Fibroblast of lung (primary cell): ENCODE data around the gene TAF3. TPM values are rescaled to one million over a fixed set of nuclear protein-coding genes. Genes with fewer than 3 reads are reported as not detected.

Source experiments
- DNase-seq, 2 donors: peaks; one replicate each; pipeline versions ENCODE4 v3.0.0 to v3.0.0-alpha.2; 2010; ENCODE audit warnings: low read depth in 2 of 2
- H2AFZ ChIP-seq: 2 replicates; pipeline ENCODE4 v1.5.1; 2012; ENCODE audit warnings: low read length, control low read depth, inconsistent platforms
- H3K27ac ChIP-seq: 2 replicates; pipeline ENCODE4 v1.5.1; 2011; ENCODE audit warnings: low read length, control low read depth; ENCODE audit not compliant: insufficient read depth
- H3K27me3 ChIP-seq: 2 replicates; pipeline ENCODE4 v1.5.1; 2011; ENCODE audit warnings: mild to moderate bottlenecking, low read length; ENCODE audit not compliant: control insufficient read depth, insufficient read depth
- H3K36me3 ChIP-seq: 2 replicates; pipeline ENCODE4 v1.5.1; 2011; ENCODE audit warnings: low read length; ENCODE audit not compliant: control insufficient read depth, insufficient read depth
- H3K4me1 ChIP-seq: 2 replicates; pipeline ENCODE4 v1.5.1; 2011; ENCODE audit warnings: low read length; ENCODE audit not compliant: control insufficient read depth, insufficient read depth; ENCODE audit errors: extremely low read depth
- H3K4me2 ChIP-seq: 2 replicates; pipeline ENCODE4 v1.5.1; 2011; ENCODE audit warnings: low read length, control low read depth; ENCODE audit not compliant: insufficient read depth; ENCODE audit errors: extremely low read depth
- H3K4me3 ChIP-seq, 4 experiments: fragments of 200-600 bp in 1 of 4; sonication (generic) in 1 of 4; replicated peaks in 1 of 4; 2 replicates each; pipeline ENCODE4 v1.5.1; 2011 to 2016; ENCODE audit warnings: low read length in 4 of 4, low read depth in 3 of 4, mild to moderate bottlenecking in 3 of 4, control low read depth in 2 of 4, inconsistent platforms in 1 of 4, mixed read lengths in 1 of 4; ENCODE audit not compliant: insufficient read depth in 1 of 4; ENCODE audit errors: control extremely low read depth in 1 of 4
- H3K79me2 ChIP-seq: 2 replicates; pipeline ENCODE4 v1.5.1; 2012; ENCODE audit warnings: mild to moderate bottlenecking, low read length, inconsistent platforms; ENCODE audit not compliant: control insufficient read depth, insufficient read depth
- H3K9ac ChIP-seq: 2 replicates; pipeline ENCODE4 v1.5.1; 2011; ENCODE audit warnings: mild to moderate bottlenecking, low read length, control low read depth; ENCODE audit not compliant: insufficient read depth
- H3K9me3 ChIP-seq: 2 replicates; pipeline ENCODE4 v1.5.1; 2012; ENCODE audit warnings: low read depth, low read length; ENCODE audit not compliant: control insufficient read depth, insufficient read depth
- H4K20me1 ChIP-seq: 2 replicates; pipeline ENCODE4 v1.5.1; 2011; ENCODE audit warnings: low read length; ENCODE audit not compliant: control insufficient read depth, insufficient read depth; ENCODE audit errors: extremely low read depth
- CTCF ChIP-seq, 2 donors: IDR thresholded peaks in 1 of 2; conservative IDR thresholded peaks in 1 of 2; 1 replicate in 1 of 2; 2 replicates in 1 of 2; pipeline ENCODE4 v1.5.1; 2011 to 2012; ENCODE audit warnings: low read length in 2 of 2, control low read depth in 1 of 2, inconsistent platforms in 1 of 2, low read depth in 1 of 2, mild to moderate bottlenecking in 1 of 2
- EZH2 ChIP-seq: IDR thresholded peaks from 2 replicates; pipeline ENCODE4 v1.5.1; 2012; ENCODE audit warnings: low read length, control low read depth, mild to moderate bottlenecking; ENCODE audit errors: missing control alignments
- polyA plus RNA-seq, 2 donors: library from polyadenylated mRNA; depleted of rRNA in 1 of 2; stranded (reverse) in 1 of 2; unstranded in 1 of 2; fragments of >200 nt; gene quantifications; 2 replicates each; pipeline ENCODE4 v1.2.1, GENCODE V29; 2011 to 2012; ENCODE audit warnings: missing spikeins in 1 of 2
- total RNA-seq: library from RNA; depleted of rRNA; stranded (reverse); fragments of >200 nt; gene quantifications from 2 replicates; pipeline ENCODE4 v1.2.1, GENCODE V29; 2014

TAF3 gene
- total and polyA plus RNA-seq, 2 donors (not counting 1 experiment from before 2014, with no cell fraction given), result 2.1 to 4.0 TPM

- H3K4me2 ChIP-seq, result no peak overlapping the region
- no peaks in the 10 kb centered on the region for H3K36me3 ChIP-seq
- no peak overlapping the region for H3K9ac ChIP-seq
- H3K4me1 ChIP-seq, result peaks cover 4% of the 10 kb centered on the region
- H3K9me3 ChIP-seq, result no peaks in the 10 kb centered on the region
- no peaks in the 10 kb centered on the region for H3K27me3 ChIP-seq
- DNase-seq, result no peak
- no peak overlapping the region for H3K27ac ChIP-seq
- H3K79me2 ChIP-seq, result peaks cover 2% of the 10 kb centered on the region
- TF ChIP-seq EZH2, result no peak
- no peak for TF ChIP-seq CTCF (conservative IDR thresholded peaks at IDR 0.05 in 1 of 2, IDR thresholded peaks at IDR 0.05 in 1 of 2; ENCODE audit: low read depth in 1 of 2, low read length in 2 of 2)
- no peak overlapping the region for H2AFZ ChIP-seq
- H4K20me1 ChIP-seq, result no peaks in the 10 kb centered on the region
- no peak overlapping the region for H3K4me3 ChIP-seq
These were observed 137.1 kb downstream of the TAF3 start for GRCh38 chr10:7955446-7955845.

GRCh38 chr10:7956508-7956907 lies 138.2 kb downstream of the TAF3 start:
- Histone ChIP-seq H3K79me2 (peaks cover 2% of the 10 kb centered on the region), H3K27me3 (no peaks in the 10 kb centered on the region), H2AFZ (no peak overlapping the region), H3K27ac (peak overlapping the region; percentile 14), H3K4me1 (no peaks in the 10 kb centered on the region), H3K9ac (no peak overlapping the region), H3K36me3 (no peaks in the 10 kb centered on the region), H3K4me2 (peak overlapping the region; percentile 26), H4K20me1 (no peaks in the 10 kb centered on the region), H3K9me3 (no peaks in the 10 kb centered on the region), H3K4me3 (no peak overlapping the region)
- peak; percentile 80 to 84 for DNase-seq
- TF ChIP-seq EZH2, result no peak
- TF ChIP-seq CTCF (conservative IDR thresholded peaks at IDR 0.05 in 1 of 2, IDR thresholded peaks at IDR 0.05 in 1 of 2; ENCODE audit: low read depth in 1 of 2, low read length in 2 of 2), result no peak

- no peaks in the 10 kb centered on the region for H3K4me1 ChIP-seq
- H3K4me2 ChIP-seq, result no peak overlapping the region
- peaks cover 2% of the 10 kb centered on the region for H3K79me2 ChIP-seq
- H2AFZ ChIP-seq, result no peak overlapping the region
- no peak overlapping the region for H3K4me3 ChIP-seq
- H3K27me3 ChIP-seq, result no peaks in the 10 kb centered on the region
- TF ChIP-seq CTCF (conservative IDR thresholded peaks at IDR 0.05 in 1 of 2, IDR thresholded peaks at IDR 0.05 in 1 of 2; ENCODE audit: low read depth in 1 of 2, low read length in 2 of 2), result no peak
- no peak for TF ChIP-seq EZH2
- H3K36me3 ChIP-seq, result no peaks in the 10 kb centered on the region
- H3K27ac ChIP-seq, result no peak overlapping the region
- DNase-seq, result no peak
- no peaks in the 10 kb centered on the region for H3K9me3 ChIP-seq
- no peak overlapping the region for H3K9ac ChIP-seq
- no peaks in the 10 kb centered on the region for H4K20me1 ChIP-seq
These were observed 139.3 kb downstream of the TAF3 start for GRCh38 chr10:7957591-7957990.
